K562 (cell line): Measurements from ENCODE around the gene INTS6. TPM values are rescaled to one million over a fixed set of nuclear protein-coding genes. Genes with fewer than 3 reads are reported as not detected.

Experiments
- ATAC-seq: fragments of 200-7000 bp; cut with Tn5 transposase; 3 replicates; pipeline ENCODE4 v1.9.1; 2020; ENCODE audit warnings: moderate library complexity
- BruUV-seq: library from RNA; stranded (reverse); fragments of 400-500 nt; replicated peaks from 2 replicates; lab custom pipeline; 2021; lab: Mats Ljungman, UMichigan
- CTCF ChIA-PET: fragments of 300-600 bp; formaldehyde crosslinking; extraction: SDS; loops from one replicate; lab custom pipeline; 2021; ENCODE audit warnings: low intra/inter-chr PET ratio; lab: Yijun Ruan, JAX
- POLR2A ChIA-PET: fragments of 300-600, 350-650 bp; sonication (Branson Sonifier 250); formaldehyde crosslinking; extraction: SDS; loops from one replicate; lab custom pipeline; 2021; ENCODE audit warnings: antibody characterized with exemption, inconsistent platforms; lab: Yijun Ruan, JAX
- DNase-seq, 4 experiments: peaks; one replicate each; pipeline versions ENCODE4 v3.0.0 to v3.0.0-alpha.2; 2011 to 2018; ENCODE audit warnings: low spot score in 3 of 4, mixed read lengths in 3 of 4; ENCODE audit errors: extremely low read depth in 1 of 4
- FAIRE-seq: peaks from 2 replicates; lab custom pipeline; 2011; peaks lifted over from hg19 to GRCh38; lab: Jason Lieb, UNC
- H2AFZ ChIP-seq: 2 replicates; pipeline ENCODE4 v1.6.0; 2011; ENCODE audit warnings: low read depth, low read length, control low read depth, inconsistent platforms
- H3K27ac ChIP-seq: fragments of 200-600 bp; 3 replicates; pipeline ENCODE4 v1.8.0; 2011; ENCODE audit warnings: low read depth, mild to moderate bottlenecking, control low read depth, inconsistent platforms, low read length, moderate library complexity, mixed read lengths; ENCODE audit errors: extremely low read depth
- H3K27me3 ChIP-seq, 2 experiments: fragments of 300-600 bp in 1 of 2; 2 replicates in 1 of 2; 3 replicates in 1 of 2; pipeline versions ENCODE4 v1.6.0 to v1.8.0; 2011; ENCODE audit warnings: inconsistent platforms in 2 of 2, low read length in 2 of 2, mild to moderate bottlenecking in 1 of 2, mixed read lengths in 1 of 2, moderate library complexity in 1 of 2; ENCODE audit not compliant: control insufficient read depth in 2 of 2, insufficient read depth in 2 of 2
- H3K36me3 ChIP-seq: fragments of 300-600 bp; 3 replicates; pipeline ENCODE4 v1.8.0; 2011; ENCODE audit warnings: mild to moderate bottlenecking, low read length, inconsistent platforms; ENCODE audit not compliant: control insufficient read depth, insufficient read depth
- H3K4me1 ChIP-seq, 2 experiments: fragments of 200-600 bp in 1 of 2; replicated peaks in 1 of 2; 2 replicates in 1 of 2; 3 replicates in 1 of 2; pipeline versions ENCODE4 v1.5.1 to v1.8.0; 2011; ENCODE audit warnings: inconsistent platforms in 2 of 2, low read length in 2 of 2, mild to moderate bottlenecking in 1 of 2, mixed read lengths in 1 of 2, moderate library complexity in 1 of 2; ENCODE audit not compliant: control insufficient read depth in 2 of 2, insufficient read depth in 2 of 2
- H3K4me2 ChIP-seq: 2 replicates; pipeline ENCODE4 v1.6.1; 2011; ENCODE audit warnings: low read length, control low read depth, inconsistent platforms, mixed read lengths; ENCODE audit not compliant: insufficient read depth
- H3K4me3 ChIP-seq: fragments of 200-600 bp; sonication (generic), shearing (Covaris generic); 2 replicates; pipeline ENCODE4 v1.5.1; 2016; ENCODE audit warnings: control low read depth, inconsistent platforms
- H3K79me2 ChIP-seq: fragments of 200-600 bp; 3 replicates; pipeline ENCODE4 v1.8.0; 2011; ENCODE audit warnings: low read length, inconsistent platforms; ENCODE audit not compliant: control insufficient read depth, insufficient read depth
- H3K9ac ChIP-seq, 2 experiments: 2 replicates each; pipeline versions ENCODE4 v1.6.0 to v1.6.1; 2011; ENCODE audit warnings: low read depth in 2 of 2, low read length in 2 of 2, control low read depth in 1 of 2, inconsistent platforms in 1 of 2, mild to moderate bottlenecking in 1 of 2, mixed read lengths in 1 of 2; ENCODE audit not compliant: insufficient read depth in 1 of 2
- H3K9me1 ChIP-seq: one replicate; pipeline ENCODE4 v1.6.0; 2011; ENCODE audit warnings: inconsistent platforms, mild to moderate bottlenecking, low read length, moderate library complexity; ENCODE audit not compliant: control insufficient read depth, insufficient read depth
- H3K9me3 ChIP-seq: replicated peaks from 2 replicates; pipeline ENCODE4 v1.5.1; 2011; ENCODE audit warnings: low read depth, low read length, inconsistent platforms; ENCODE audit not compliant: control insufficient read depth, insufficient read depth
- H4K20me1 ChIP-seq: replicated peaks from 2 replicates; pipeline ENCODE4 v1.6.1; 2011; ENCODE audit warnings: low read length, inconsistent platforms, mixed read lengths; ENCODE audit not compliant: control insufficient read depth, insufficient read depth
- EZH2 ChIP-seq: IDR thresholded peaks from 2 replicates; pipeline ENCODE4 v1.6.1; 2012; ENCODE audit warnings: low read depth, mild to moderate bottlenecking, inconsistent platforms, low read length, borderline replicate concordance
- HSF4 ChIP-seq: fragments of 250-450 bp; sonication (Bioruptor Pico); IDR thresholded peaks from 2 replicates; pipeline ENCODE4 v2.1.2; 2022; ENCODE audit warnings: mild to moderate bottlenecking, moderate library complexity, borderline replicate concordance
- RBM14 ChIP-seq: fragments of 200-400 bp; formaldehyde crosslinking; IDR thresholded peaks from 2 replicates; pipeline ENCODE4 v1.6.1; 2018; ENCODE audit warnings: low read depth, mild to moderate bottlenecking, low read length, moderate library complexity, borderline replicate concordance; ENCODE audit not compliant: insufficient read depth
- TCF3 ChIP-seq: sonication (generic); formaldehyde crosslinking; IDR thresholded peaks from 2 replicates; pipeline ENCODE4 v1.4.0; 2020; ENCODE audit warnings: mild to moderate bottlenecking, missing genetic modification reagents
- ZNF124 ChIP-seq: sonication (generic); formaldehyde crosslinking; IDR thresholded peaks from 2 replicates; pipeline ENCODE4 v1.8.1; 2022; ENCODE audit warnings: missing genetic modification reagents
- ZNF518B ChIP-seq: fragments of 250-450 bp; sonication (Bioruptor Pico); IDR thresholded peaks from 2 replicates; pipeline ENCODE4 v1.5.0; 2021; ENCODE audit warnings: mild to moderate bottlenecking, moderate library complexity
- WGBS: fragments of 100-300 bp; shearing (Covaris generic); methylation state at CpG from one replicate; pipeline ENCODE4 v1.1.6; 2016; ENCODE audit warnings: low coverage, mixed read lengths; ENCODE audit not compliant: insufficient coverage; ENCODE audit errors: missing lambda C conversion rate; 5-methylcytosine and 5-hydroxymethylcytosine counted together
- in situ Hi-C: fragments of 300-500 bp; cut with MboI; formaldehyde crosslinking; loops from 4 replicates; pipeline ENCODE4 v1.15.0; 2018; ENCODE audit warnings: inconsistent platforms, mixed read lengths
- intact Hi-C: fragments of 100-400 bp; cut with micrococcal nuclease; formaldehyde crosslinking; loops from 2 replicates; pipeline ENCODE4 v1.14.2; 2022
- polyA plus RNA-seq, 8 experiments: library from polyadenylated mRNA; depleted of rRNA in 4 of 8; stranded (reverse) in 5 of 8; unstranded in 3 of 8; fragments of >200 nt; fragmentation: Nextera tagmentation in 2 of 8; fragmentation: Illumina TruSeq in 1 of 8; extraction: Ambion mirVana in 2 of 8; extraction: Trizol in 1 of 8; gene quantifications; 2 replicates each; pipeline versions ENCODE4 v1.2.1 to v1.2.3, GENCODE V29; 2011 to 2014; ENCODE audit warnings: inconsistent platforms in 1 of 8, missing spikeins in 1 of 8
- total RNA-seq, 7 experiments: library from RNA; depleted of rRNA in 6 of 7; stranded (reverse); fragments of >200 nt in 6 of 7; fragmentation: Illumina TruSeq in 2 of 7; extraction: Trizol in 2 of 7; gene quantifications; 2 replicates each; pipeline versions ENCODE4 v1.2.1 to v1.2.3, GENCODE V29; 2011 to 2021; ENCODE audit warnings: low replicate concordance in 1 of 7
- TF ChIP-seq, protein P1 (sequence below): fragments of 250-450 bp; sonication (Bioruptor Pico); IDR thresholded peaks from 2 replicates; pipeline ENCODE4 v1.5.0; 2021

Gene INTS6
- total and polyA plus RNA-seq, 9 of the 15 experiments (the other 6 are each of a cell fraction or from before 2014, with no cell fraction given), result 3.7 to 29.8 (median 16.1) TPM

GRCh38 chr13:51501096-51501495 lies 48.3 kb upstream of the INTS6 start:
- CTCF ChIA-PET, result no interaction called here
- no peak for ATAC-seq
- H3K36me3 ChIP-seq, result no peaks in the 10 kb centered on the region
- H3K4me3 ChIP-seq, result no peak overlapping the region
- TF ChIP-seq EZH2 (no peak), HSF4 (no peak), ZNF124 (CRISPR knock-in tag) (no peak), ZNF518B (CRISPR knock-in tag) (no peak), TCF3 (CRISPR knock-in tag) (no peak), RBM14 (no peak)
- TF ChIP-seq, protein P1, sequence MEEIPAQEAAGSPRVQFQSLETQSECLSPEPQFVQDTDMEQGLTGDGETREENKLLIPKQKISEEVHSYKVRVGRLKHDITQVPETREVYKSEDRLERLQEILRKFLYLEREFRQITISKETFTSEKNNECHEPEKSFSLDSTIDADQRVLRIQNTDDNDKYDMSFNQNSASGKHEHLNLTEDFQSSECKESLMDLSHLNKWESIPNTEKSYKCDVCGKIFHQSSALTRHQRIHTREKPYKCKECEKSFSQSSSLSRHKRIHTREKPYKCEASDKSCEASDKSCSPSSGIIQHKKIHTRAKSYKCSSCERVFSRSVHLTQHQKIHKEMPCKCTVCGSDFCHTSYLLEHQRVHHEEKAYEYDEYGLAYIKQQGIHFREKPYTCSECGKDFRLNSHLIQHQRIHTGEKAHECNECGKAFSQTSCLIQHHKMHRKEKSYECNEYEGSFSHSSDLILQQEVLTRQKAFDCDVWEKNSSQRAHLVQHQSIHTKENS, result no peak
- TF ChIP-seq, all 486 proteins: peak for 0
- Histone ChIP-seq H3K9me1 (no peaks in the 10 kb centered on the region), H2AFZ (no peak overlapping the region), H3K9me3 (no peaks in the 10 kb centered on the region), H3K4me1 (no peaks in the 10 kb centered on the region), H4K20me1 (no peaks in the 10 kb centered on the region), H3K4me2 (no peak overlapping the region), H3K9ac (no peak overlapping the region), H3K79me2 (no peaks in the 10 kb centered on the region), H3K27ac (no peak overlapping the region), H3K27me3 (peaks cover 0 to 6% of the 10 kb centered on the region in 2 experiments; a peak in 2 of 5 replicates)
- FAIRE-seq (no peak), DNase-seq (no peak)
- in situ Hi-C loops (no loop called here), intact Hi-C loops (no loop called here)
- POLR2A ChIA-PET, result no interaction called here
- BruUV-seq, result no TSS peak
- WGBS, result 11% methylated on average over 4 of the region's 4 CpGs
